ENCODE results near the gene R3HDM2. TPM values are rescaled to one million over a fixed set of nuclear protein-coding genes. Genes with fewer than 3 reads are reported as not detected.
"Not testable (repeated sequence)": the region's sequence is repeated elsewhere in the genome, so short reads cannot be mapped to it uniquely, and the experiment has no call there.

Gene R3HDM2
- total RNA-seq, 2 donors from 2014 or later: 101 to 115 TPM

GRCh38 chr12:57441393-57441792 lies 10.6 kb upstream of the R3HDM2 start:
- not testable (repeated sequence) for H3K27me3 Mint-ChIP-seq; H3K27ac Mint-ChIP-seq; H3K4me1 Mint-ChIP-seq; H3K9me3 ChIP-seq (ENCODE audit: control insufficient read depth, low read length, poor library complexity, severe bottlenecking); ATAC-seq; DNase-seq; H3K36me3 Mint-ChIP-seq (ENCODE audit: low read depth); H3K4me3 Mint-ChIP-seq

- no peak overlapping the region for H3K4me3 Mint-ChIP-seq
- H3K36me3 Mint-ChIP-seq (ENCODE audit: low read depth): no peaks in the 10 kb centered on the region
Observed at GRCh38 chr12:57439762-57440266, 9.0 kb upstream of the R3HDM2 start.

DNA sequence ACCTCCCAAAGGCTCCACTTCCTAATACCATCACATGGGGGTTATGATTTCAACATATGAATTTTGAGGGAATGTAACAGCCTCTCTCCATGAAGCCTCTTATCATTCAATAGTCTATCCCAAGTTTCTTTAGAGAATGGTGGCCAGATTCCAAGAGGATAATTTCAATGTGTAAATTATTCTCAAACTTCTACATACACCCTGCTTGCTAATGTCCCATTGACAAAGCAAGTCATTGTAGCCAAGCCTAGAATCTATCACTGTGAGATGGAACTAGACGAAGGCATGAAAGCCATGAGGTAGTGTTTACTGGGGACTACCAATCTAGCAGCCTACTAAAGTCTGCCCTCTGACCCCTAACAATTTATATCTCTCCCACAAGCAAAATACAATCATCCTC lies 7.6 kb upstream of the R3HDM2 start:
- Mint-ChIP-seq H3K36me3 (ENCODE audit: low read depth) (no peaks in the 10 kb centered on the region), H3K4me1 (peaks cover 4% of the 10 kb centered on the region), H3K27me3 (peaks cover 8% of the 10 kb centered on the region)

More at GRCh38 chr12:57439762-57440266, 9.0 kb upstream of the R3HDM2 start:
- H3K4me1 Mint-ChIP-seq: peaks cover 4% of the 10 kb centered on the region
- DNase-seq: no peak
- H3K27ac Mint-ChIP-seq: no peak overlapping the region
- no peak for ATAC-seq
- H3K27me3 Mint-ChIP-seq: peaks cover 8% of the 10 kb centered on the region
- H3K9me3 ChIP-seq (ENCODE audit: control insufficient read depth, low read length, poor library complexity, severe bottlenecking): no peaks in the 10 kb centered on the region

GRCh38 chr12:57435293-57435692 lies 4.5 kb upstream of the R3HDM2 start:
- H3K4me1 Mint-ChIP-seq: peaks cover 14% of the 10 kb centered on the region
- no peaks in the 10 kb centered on the region for H3K9me3 ChIP-seq (ENCODE audit: control insufficient read depth, low read length, poor library complexity, severe bottlenecking)
- ATAC-seq (no peak), DNase-seq (no peak)
- H3K4me3 Mint-ChIP-seq: no peak overlapping the region
- no peak overlapping the region for H3K27ac Mint-ChIP-seq
- H3K36me3 Mint-ChIP-seq (ENCODE audit: low read depth): no peaks in the 10 kb centered on the region
- H3K27me3 Mint-ChIP-seq: peaks cover 8% of the 10 kb centered on the region

More for the DNA sequence above, 7.6 kb upstream of the R3HDM2 start:
- ATAC-seq (no peak), DNase-seq (no peak)
- H3K9me3 ChIP-seq (ENCODE audit: control insufficient read depth, low read length, poor library complexity, severe bottlenecking): no peaks in the 10 kb centered on the region
- Mint-ChIP-seq H3K27ac (no peak overlapping the region), H3K4me3 (no peak overlapping the region)

GRCh38 chr12:57434517-57435223 lies 3.8 kb upstream of the R3HDM2 start, which contains the start of gene INHBC:
TSS of gene INHBC (plus strand) at chr12:57434784. CDS start at chr12:57434887, 103 bp downstream.
- H3K27ac Mint-ChIP-seq: peak within 1 kb of the TSS; percentile 32

GRCh38 chr12:57433370-57433769 lies 2.5 kb upstream of the R3HDM2 start:
- H3K4me3 Mint-ChIP-seq: no peak overlapping the region
- no peak for ATAC-seq
- H3K9me3 ChIP-seq (ENCODE audit: control insufficient read depth, low read length, poor library complexity, severe bottlenecking): no peaks in the 10 kb centered on the region
- H3K4me1 Mint-ChIP-seq: peaks cover 24% of the 10 kb centered on the region
- no peak for DNase-seq
- H3K36me3 Mint-ChIP-seq (ENCODE audit: low read depth): no peaks in the 10 kb centered on the region
- no peak overlapping the region for H3K27ac Mint-ChIP-seq
- peaks cover 2% of the 10 kb centered on the region for H3K27me3 Mint-ChIP-seq

More at GRCh38 chr12:57434517-57435223, 3.8 kb upstream of the R3HDM2 start, which contains the start of gene INHBC:
- H3K9me3 ChIP-seq (ENCODE audit: control insufficient read depth, low read length, poor library complexity, severe bottlenecking): no peaks in the 10 kb centered on the region
- no peak for DNase-seq
- H3K4me3 Mint-ChIP-seq: no peak within 1 kb of the TSS
- peaks cover 19% of the 10 kb centered on the region for H3K4me1 Mint-ChIP-seq
- no peak for ATAC-seq
- H3K36me3 Mint-ChIP-seq (ENCODE audit: low read depth): no peaks in the 10 kb centered on the region
- H3K27me3 Mint-ChIP-seq: peaks cover 8% of the 10 kb centered on the region

- Mint-ChIP-seq H3K36me3 (ENCODE audit: low read depth) (no peaks in the 10 kb centered on the region), H3K27me3 (no peaks in the 10 kb centered on the region), H3K4me1 (peaks cover 30% of the 10 kb centered on the region), H3K4me3 (peak overlapping the region; percentile 95), H3K27ac (peak overlapping the region; percentile 99)
- DNase-seq (no peak), ATAC-seq (no peak)
- H3K9me3 ChIP-seq (ENCODE audit: control insufficient read depth, low read length, poor library complexity, severe bottlenecking): no peaks in the 10 kb centered on the region
Observed at GRCh38 chr12:57431654-57432188, 878 bp upstream of the R3HDM2 start.

DNA sequence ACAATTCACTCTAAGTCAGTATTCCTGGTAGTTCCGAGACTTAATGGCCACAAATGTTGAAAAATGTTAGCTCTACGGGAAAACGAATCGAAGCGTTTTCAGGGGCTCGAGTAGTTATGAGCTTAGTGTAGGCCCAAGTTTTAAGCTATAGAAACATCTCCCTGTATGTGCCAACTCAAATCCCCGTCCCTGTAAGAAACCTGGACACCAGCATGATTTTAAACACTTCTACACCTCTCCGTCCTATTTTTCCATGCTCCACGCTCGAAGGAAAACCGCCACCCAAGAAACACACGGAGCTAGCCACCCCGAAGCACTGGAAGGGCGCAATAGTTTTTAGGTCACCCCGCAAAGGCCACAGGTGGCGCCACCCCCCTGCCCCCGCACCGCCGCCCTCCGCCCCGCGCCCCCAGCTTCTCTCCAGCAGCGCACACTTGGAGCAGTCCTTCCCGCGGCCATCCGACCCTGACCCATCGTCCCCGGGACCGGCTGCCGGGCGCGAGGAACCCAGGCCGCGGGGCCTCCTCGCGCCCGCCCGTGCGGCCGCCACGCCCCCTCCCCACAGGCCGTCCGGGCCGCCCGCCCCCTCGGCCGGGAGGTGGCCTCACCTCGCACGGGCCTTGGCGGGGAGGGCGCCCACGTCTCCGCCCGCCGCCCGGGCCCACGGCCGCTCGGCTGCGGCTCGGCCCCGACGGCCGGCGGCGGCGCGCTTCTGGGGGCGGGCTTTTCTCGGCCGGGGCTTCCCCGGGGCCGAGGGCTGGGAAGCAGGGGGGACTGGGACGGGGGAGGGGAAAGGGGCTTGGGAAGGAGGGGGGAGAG lies 522 bp downstream of the R3HDM2 start:
- Mint-ChIP-seq H3K36me3 (ENCODE audit: low read depth) (no peaks in the 10 kb centered on the region), H3K27ac (peak overlapping the region; percentile 99), H3K4me1 (peaks cover 36% of the 10 kb centered on the region), H3K4me3 (peak overlapping the region; percentile 96), H3K27me3 (no peaks in the 10 kb centered on the region)
- no peaks in the 10 kb centered on the region for H3K9me3 ChIP-seq (ENCODE audit: control insufficient read depth, low read length, poor library complexity, severe bottlenecking)
- ATAC-seq (peak; percentile 72), DNase-seq (peak in 1 of 3 donors; percentile 58)

DNA sequence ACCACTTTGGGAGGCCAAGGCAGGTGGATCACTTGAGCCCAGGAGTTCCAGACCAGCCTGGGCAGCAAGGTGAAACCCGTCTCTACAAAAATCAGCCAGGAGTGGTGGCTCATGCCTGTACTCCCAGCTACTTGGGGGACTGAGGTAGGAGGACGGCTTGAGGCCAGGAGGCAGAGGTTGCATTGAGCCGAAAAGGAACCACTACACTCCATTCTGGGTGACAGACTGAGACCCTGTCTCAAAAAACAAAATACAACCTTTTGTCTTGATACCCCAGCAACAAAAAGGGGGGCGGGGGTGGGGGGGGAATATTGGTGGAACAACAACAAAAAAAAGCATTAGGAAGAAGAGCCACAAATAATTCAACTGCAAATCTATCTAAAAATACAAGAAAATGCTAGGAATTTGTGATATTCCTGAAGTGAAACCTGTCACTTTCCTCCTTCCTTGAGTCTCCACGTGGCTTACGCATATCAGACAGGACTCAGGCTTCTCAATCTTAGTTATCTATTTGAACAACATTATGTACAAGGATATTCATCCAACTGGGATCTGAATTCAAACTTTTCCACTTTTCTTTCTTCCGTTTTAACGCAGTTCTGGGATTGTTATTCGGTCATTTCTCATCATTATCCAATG lies 1.3 kb downstream of the R3HDM2 start:
- no peak for DNase-seq
- H3K27me3 Mint-ChIP-seq: no peaks in the 10 kb centered on the region
- no peaks in the 10 kb centered on the region for H3K36me3 Mint-ChIP-seq (ENCODE audit: low read depth)

DNA sequence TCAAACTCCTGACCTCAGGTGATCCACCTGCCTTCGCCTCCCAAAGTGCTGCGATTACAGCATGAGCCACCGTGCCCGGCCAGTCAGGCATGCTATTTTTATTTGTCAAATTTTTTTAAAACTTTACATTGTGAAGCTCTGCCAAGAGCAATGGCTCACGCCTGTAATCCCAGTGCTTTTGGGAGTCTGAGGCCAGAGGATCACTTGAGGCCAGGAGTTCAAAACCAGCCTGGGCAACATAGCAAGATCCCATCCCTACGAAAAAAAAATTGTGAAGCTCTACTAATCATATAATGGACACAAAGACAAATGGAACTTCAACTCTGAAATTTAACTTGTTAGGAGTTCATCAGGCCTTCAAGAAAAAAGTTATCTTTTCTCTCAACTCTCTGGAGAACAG lies 1.9 kb downstream of the R3HDM2 start:
- H3K27ac Mint-ChIP-seq: peak overlapping the region; percentile 99
- no peaks in the 10 kb centered on the region for H3K27me3 Mint-ChIP-seq
- no peaks in the 10 kb centered on the region for H3K9me3 ChIP-seq (ENCODE audit: control insufficient read depth, low read length, poor library complexity, severe bottlenecking)
- peak overlapping the region; percentile 96 for H3K4me3 Mint-ChIP-seq
- DNase-seq (no peak), ATAC-seq (no peak)
- H3K4me1 Mint-ChIP-seq: peaks cover 37% of the 10 kb centered on the region
- H3K36me3 Mint-ChIP-seq (ENCODE audit: low read depth): peaks cover 2% of the 10 kb centered on the region

More for the DNA sequence above, 1.3 kb downstream of the R3HDM2 start:
- H3K9me3 ChIP-seq (ENCODE audit: control insufficient read depth, low read length, poor library complexity, severe bottlenecking): no peaks in the 10 kb centered on the region
- H3K4me3 Mint-ChIP-seq: peak overlapping the region; percentile 96
- ATAC-seq: no peak
- H3K4me1 Mint-ChIP-seq: peaks cover 34% of the 10 kb centered on the region
- H3K27ac Mint-ChIP-seq: peak overlapping the region; percentile 99

- ATAC-seq; H3K27ac Mint-ChIP-seq; H3K9me3 ChIP-seq (ENCODE audit: control insufficient read depth, low read length, poor library complexity, severe bottlenecking); H3K36me3 Mint-ChIP-seq (ENCODE audit: low read depth); DNase-seq; H3K27me3 Mint-ChIP-seq; H3K4me3 Mint-ChIP-seq: not testable (repeated sequence)
- H3K4me1 Mint-ChIP-seq: peaks cover 40% of the 10 kb centered on the region
Observed at GRCh38 chr12:57426948-57427347, 3.9 kb downstream of the R3HDM2 start.

DNA sequence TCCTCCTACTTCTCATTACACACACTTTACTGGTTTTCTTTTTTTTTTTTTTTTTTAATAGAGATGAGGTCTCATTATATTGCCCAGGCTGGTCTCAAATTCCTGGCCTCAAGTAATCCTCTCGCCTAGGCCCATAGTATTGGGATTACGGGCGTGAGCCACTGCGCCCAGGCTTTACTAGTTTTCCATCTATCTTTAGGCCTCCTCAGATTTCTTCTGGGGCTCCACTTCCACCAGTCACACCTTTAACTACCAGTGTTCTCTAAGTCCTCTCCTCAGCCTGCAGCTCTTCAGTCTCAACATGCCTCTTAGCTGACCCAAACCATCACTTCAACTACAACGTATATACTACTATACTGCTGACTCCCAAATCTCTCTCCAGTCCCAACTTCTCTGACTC lies 10.4 kb downstream of the R3HDM2 start:
- no peaks in the 10 kb centered on the region for H3K9me3 ChIP-seq (ENCODE audit: control insufficient read depth, low read length, poor library complexity, severe bottlenecking)
- no peak overlapping the region for H3K4me3 Mint-ChIP-seq
- ATAC-seq: no peak
- peaks cover 41% of the 10 kb centered on the region for H3K4me1 Mint-ChIP-seq
- peak overlapping the region; percentile 57 for H3K27ac Mint-ChIP-seq
- peaks cover 16% of the 10 kb centered on the region for H3K36me3 Mint-ChIP-seq (ENCODE audit: low read depth)
- no peaks in the 10 kb centered on the region for H3K27me3 Mint-ChIP-seq
- no peak for DNase-seq

- no peak overlapping the region for H3K4me3 Mint-ChIP-seq
- ATAC-seq (no peak), DNase-seq (no peak)
- peak overlapping the region; percentile 57 for H3K27ac Mint-ChIP-seq
- no peaks in the 10 kb centered on the region for H3K9me3 ChIP-seq (ENCODE audit: control insufficient read depth, low read length, poor library complexity, severe bottlenecking)
- H3K4me1 Mint-ChIP-seq: peaks cover 45% of the 10 kb centered on the region
- no peaks in the 10 kb centered on the region for H3K27me3 Mint-ChIP-seq
- H3K36me3 Mint-ChIP-seq (ENCODE audit: low read depth): peaks cover 16% of the 10 kb centered on the region
Observed at GRCh38 chr12:57419495-57419894, 11.3 kb downstream of the R3HDM2 start.

Data from T-helper 17 cell (primary cell).